GM21390 (cell line): ENCODE results near the gene ZNF385C.
"Not testable (repeated sequence)": the region's sequence is repeated elsewhere in the genome, so short reads cannot be mapped to it uniquely, and the experiment has no call there.

ENCODE experiments used
- ATAC-seq: cut with Tn5 transposase; IDR thresholded peaks from one replicate; pipeline ENCODE4 v1.9.1; 2021; ENCODE audit not compliant: unreplicated experiment

Gene ZNF385C

GRCh38 chr17:42023524-42024349, 74.5 kb downstream of the ZNF385C start:
- ATAC-seq = no peak

GRCh38 chr17:42020845-42021244, 77.4 kb downstream of the ZNF385C start:
- ATAC-seq = not testable (repeated sequence)

GRCh38 chr17:42019509-42020404, 78.5 kb downstream of the ZNF385C start, which contains the start of gene NKIRAS2:
NKIRAS2 (plus strand) TSS chr17:42020090; CDS start chr17:42021578, 1,488 bp downstream.
- ATAC-seq = peak; percentile 48

GRCh38 chr17:42018988-42019387, 79.3 kb downstream of the ZNF385C start:
- no peak for ATAC-seq

GRCh38 chr17:42018339-42018738, 79.9 kb downstream of the ZNF385C start:
- ATAC-seq = no peak

GRCh38 chr17:42017866-42018200, 80.4 kb downstream of the ZNF385C start:
- ATAC-seq = no peak

- ATAC-seq = peak; percentile 80
Measured at GRCh38 chr17:42016941-42017865, 81.1 kb downstream of the ZNF385C start, which contains the start of gene DNAJC7. DNAJC7 (minus strand) TSS chr17:42017439; CDS start chr17:42017416, 23 bp downstream.

GRCh38 chr17:42016411-42016831, 81.9 kb downstream of the ZNF385C start:
- no peak for ATAC-seq

- ATAC-seq = not testable (repeated sequence)
Measured at GRCh38 chr17:42013740-42014139, 84.5 kb downstream of the ZNF385C start.

- ATAC-seq = not testable (repeated sequence)
Measured at GRCh38 chr17:42012363-42012762, 85.9 kb downstream of the ZNF385C start.

- ATAC-seq = no peak
Measured at GRCh38 chr17:42010898-42011516, 87.3 kb downstream of the ZNF385C start.

GRCh38 chr17:42010266-42010680, 88.0 kb downstream of the ZNF385C start:
- ATAC-seq = not testable (repeated sequence)

GRCh38 chr17:42009170-42009569, 89.1 kb downstream of the ZNF385C start:
- no peak for ATAC-seq

GRCh38 chr17:42005166-42005565, 93.1 kb downstream of the ZNF385C start:
- ATAC-seq = no peak

- ATAC-seq = no peak
Measured at GRCh38 chr17:42002792-42003301, 95.4 kb downstream of the ZNF385C start.

GRCh38 chr17:42002175-42002791, 96.0 kb downstream of the ZNF385C start:
- no peak for ATAC-seq

- no peak for ATAC-seq
Measured at GRCh38 chr17:42001729-42002128, 96.5 kb downstream of the ZNF385C start.

GRCh38 chr17:42000413-42001133, 97.7 kb downstream of the ZNF385C start:
- no peak for ATAC-seq

GRCh38 chr17:41998497-41998896, 99.8 kb downstream of the ZNF385C start:
- ATAC-seq = no peak
